Measurements from ENCODE around the gene GALNT17. TPM values are rescaled to one million over a fixed set of nuclear protein-coding genes. Genes with fewer than 3 reads are reported as not detected.
"Not testable (repeated sequence)": the region's sequence is repeated elsewhere in the genome, so short reads cannot be mapped to it uniquely, and the experiment has no call there.

The GALNT17 gene
- total RNA-seq, 1 experiment from 2014 or later: not detected

DNA sequence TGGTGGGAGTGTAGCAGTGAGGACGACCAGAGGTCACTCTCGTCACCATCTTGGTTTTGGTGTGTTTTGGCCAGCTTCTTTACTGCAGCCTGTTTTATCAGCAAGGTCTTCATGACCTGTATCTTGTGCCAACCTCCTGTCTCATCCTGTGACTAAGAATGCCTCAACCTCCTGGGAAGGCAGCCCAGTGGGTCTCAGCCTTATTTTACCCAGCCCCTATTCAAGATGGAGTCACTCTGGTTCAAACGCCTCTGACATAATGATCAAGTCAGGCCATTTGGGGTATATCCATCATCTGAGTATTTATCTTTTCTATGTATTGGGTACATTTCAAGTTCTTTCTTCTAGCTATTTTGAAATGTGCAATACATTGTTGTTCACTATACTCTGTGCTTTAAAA, 503.9 kb downstream of the GALNT17 start:
- DNase-seq (ENCODE audit: low spot score): not testable (repeated sequence)

DNA sequence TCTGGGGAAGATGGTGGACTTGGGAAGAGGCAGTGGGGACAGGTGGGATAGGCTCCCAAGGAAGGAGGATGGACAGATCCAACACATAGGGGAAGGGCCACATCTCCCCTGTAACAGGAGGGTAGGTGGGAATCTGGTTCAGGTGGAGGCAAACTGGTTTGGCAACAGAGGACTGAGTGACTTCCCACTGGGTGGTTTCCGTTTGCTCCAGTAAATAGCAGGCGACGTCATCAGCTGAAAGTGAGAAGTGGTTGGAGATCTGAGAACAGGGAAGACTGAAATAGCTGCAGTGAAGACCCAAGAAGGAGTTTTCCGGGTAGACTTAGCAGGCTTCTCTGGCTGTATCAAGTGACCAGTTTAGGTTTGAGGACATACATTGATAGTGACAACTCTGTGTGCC, 504.4 kb downstream of the GALNT17 start:
- peak; percentile 35 for DNase-seq (ENCODE audit: low spot score)

DNA sequence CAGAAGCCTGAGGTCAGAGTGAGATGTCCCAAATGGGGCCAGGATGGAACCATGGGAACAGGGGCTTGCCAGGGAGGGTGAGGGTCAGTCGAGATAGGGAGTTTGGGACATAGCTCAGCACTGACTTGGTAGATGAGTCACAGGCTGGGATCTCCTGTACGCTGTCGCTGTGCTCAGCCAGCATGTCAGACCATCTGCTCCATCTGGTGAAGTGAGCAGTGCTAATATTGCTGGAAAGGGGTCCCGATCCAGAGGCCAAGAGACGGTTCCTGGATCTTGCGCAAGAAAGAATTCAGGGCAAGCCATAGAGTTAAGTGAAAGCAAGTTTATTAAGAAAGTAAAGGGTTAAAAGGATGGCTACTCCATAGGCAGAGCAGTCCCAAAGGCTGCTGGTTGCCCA, 505.6 kb downstream of the GALNT17 start:
- DNase-seq (ENCODE audit: low spot score): peak; percentile 68

DNA sequence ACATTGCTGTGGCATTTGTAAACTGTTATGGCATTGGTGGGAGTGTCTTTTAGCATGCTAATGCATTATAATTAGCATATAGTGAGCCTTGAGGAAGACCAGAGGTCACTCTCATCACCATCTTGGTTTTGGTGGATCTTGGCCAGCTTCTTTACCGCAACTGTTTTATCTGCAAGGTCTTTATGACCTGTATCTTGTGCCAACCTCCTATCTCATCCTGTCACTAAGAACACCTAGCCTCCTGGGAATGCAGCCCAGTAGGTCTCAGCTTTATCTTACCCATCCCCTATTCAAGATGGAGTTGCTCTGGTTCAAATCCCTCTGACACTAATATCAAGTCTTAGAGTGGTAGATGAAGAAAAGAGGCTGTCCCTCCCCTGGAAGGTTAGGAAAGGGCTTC, 506.2 kb downstream of the GALNT17 start:
- DNase-seq (ENCODE audit: low spot score): no peak

DNA sequence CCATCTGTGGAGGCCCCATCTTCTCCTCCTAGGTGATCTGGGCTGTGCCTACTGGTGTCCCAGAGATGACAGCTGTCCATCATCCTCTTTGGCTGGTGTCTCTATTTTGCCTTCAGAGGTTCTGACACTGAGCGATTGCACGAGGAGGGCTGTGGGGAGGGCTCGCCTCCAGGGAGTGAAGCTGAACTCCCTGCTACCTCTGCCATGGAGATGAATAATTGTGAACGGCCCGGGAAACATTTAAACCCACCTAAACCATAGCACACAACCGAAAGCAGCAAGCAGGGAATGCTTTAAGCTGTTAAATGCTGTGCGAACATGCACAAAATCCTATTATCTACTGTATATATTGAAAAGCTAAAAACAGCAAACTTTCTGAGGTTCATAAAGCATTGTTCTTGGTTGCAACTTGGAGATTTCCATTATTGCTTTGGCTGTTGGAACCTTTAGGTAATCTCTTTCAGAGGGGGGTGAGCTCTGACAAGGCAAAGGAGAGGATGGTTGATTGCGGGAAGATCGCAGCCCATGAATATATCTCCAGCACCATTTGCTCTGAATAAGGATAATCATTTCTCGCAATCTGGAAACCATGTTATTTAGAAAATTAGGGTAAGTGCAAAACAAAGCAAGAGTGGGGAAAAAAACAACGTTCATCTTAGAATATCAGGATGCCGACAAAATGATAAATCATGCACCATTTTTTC, 507.6 kb downstream of the GALNT17 start:
- no peak for DNase-seq (ENCODE audit: low spot score)

DNA sequence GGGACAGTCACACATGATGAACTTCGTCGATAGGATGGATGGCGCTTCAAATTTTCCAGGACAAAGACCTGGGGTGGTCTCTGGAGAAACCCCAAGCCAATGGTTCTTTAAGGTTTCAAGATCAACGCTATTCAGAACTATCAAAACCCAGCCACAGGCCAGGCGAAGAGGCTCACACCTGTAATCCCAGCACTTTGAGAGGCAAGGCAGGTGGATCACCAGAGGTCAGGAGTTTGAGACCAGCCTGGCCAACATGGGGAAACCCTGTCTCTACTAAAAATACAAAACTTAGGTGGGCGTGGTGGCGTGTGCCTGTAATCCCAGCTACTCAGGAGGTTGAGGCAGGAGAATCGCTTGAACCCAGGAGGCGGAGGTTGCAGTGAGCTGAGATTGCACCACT, 511.1 kb downstream of the GALNT17 start:
- DNase-seq (ENCODE audit: low spot score): not testable (repeated sequence)

DNA sequence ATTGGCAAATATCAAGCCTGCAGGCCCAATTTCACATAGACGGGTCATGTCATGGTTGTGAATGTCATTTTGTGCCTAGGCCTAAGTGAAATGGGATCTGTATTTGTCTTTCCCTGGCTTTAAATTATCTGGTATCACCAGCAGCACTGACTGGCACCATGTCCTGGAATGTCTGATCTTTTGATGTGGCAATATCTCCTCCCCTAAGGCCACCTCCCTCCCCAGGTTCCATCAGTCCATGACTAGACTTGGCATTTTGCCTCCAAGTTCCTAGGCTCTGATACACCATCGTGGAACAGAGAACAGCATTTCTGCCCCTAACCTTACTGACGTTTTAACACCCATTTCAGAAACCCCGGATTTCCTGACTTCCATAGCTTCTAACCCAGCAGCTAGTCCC, 513.9 kb downstream of the GALNT17 start:
- DNase-seq (ENCODE audit: low spot score): no peak

DNA sequence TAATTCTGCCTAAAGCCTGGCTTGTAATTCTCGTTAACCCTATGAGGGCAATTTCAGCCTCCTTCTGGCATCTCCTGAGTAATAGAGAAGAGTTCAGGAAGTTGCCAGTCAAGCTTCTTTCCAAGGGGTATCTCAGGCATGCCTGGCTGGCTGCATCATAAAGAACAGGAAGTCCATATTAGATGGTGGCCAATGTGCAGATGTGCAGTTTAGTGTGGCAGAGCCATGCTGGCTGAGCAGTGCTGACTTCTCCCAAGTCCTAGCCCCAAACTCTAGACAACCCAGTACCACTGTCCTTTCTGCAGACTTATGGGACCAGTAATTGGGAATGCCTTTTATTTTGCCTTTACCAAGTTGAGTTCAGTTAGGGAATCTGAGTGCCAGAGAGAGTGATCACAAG, 517.9 kb downstream of the GALNT17 start:
- DNase-seq (ENCODE audit: low spot score): no peak

DNA sequence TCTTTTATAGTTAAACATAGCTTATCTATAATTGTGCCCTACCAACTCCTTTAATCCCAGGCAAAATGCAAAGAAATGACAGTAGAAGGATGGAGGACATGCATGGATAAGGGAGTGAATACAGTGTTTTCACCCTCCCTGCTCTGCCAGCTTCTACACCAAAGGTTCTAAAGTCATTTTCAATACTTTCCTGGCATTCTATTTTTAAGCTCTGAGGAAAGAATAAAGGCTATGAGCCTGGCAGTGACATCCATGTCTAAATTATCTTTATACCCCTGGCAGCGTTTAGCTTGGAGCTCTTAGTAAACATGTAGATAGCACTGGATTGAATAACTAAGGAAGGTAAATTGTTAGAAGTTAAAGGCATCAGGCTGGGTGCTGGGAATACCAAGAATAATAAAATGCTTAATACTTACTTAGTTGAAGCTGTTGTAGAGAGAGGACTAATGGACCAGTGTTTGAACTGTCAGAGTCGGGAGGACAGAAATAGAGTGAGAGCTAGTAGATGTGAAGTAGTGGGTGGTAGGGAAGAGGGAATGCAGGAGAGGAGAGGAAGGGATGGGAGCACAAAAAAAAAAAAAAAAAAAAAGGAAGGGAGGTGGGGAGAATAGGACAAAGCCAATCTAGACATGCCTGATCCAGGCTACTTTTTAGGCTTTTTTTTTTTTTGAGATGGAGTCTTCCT, 518.9 kb downstream of the GALNT17 start:
- no peak for DNase-seq (ENCODE audit: low spot score)

DNA sequence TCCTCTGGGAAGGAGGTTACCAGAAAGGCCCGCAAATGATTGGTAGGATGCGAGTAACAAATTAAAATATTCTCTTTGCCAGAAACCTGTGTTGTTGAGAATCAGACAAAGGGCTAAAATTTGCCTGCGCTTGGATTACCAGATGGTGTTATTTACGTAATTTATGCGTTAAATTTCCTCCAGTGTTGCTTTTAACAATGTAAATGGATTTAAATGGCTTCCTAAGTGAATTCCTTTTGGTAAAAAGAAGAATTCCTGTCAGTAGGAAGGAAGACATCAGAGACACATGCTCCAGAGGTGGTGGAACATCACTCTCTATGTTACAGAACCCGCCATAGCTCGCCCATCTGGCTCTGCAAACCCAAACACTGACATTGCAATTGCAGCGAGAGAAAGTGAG, 520.6 kb downstream of the GALNT17 start:
- DNase-seq (ENCODE audit: low spot score): no peak

DNA sequence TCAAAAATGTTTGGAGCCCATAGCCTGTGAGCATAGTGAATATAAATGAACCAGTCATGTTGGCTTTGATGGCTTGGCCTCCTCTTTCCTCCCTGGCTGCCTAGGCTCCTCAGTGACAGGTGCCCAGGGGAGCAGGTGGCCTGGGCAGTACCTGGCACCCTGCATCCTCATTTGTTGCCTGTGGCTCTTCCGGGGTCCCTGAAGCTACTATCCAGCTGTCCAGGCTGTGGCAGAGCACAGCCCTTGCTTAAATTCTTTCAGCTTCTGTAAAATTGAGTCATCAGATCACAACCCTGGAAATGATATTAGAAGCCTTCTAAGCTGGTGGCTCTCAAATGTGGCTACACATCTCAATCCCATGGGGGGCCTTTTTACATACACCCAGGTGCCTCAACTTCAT, 525.4 kb downstream of the GALNT17 start:
- no peak for DNase-seq (ENCODE audit: low spot score)

DNA sequence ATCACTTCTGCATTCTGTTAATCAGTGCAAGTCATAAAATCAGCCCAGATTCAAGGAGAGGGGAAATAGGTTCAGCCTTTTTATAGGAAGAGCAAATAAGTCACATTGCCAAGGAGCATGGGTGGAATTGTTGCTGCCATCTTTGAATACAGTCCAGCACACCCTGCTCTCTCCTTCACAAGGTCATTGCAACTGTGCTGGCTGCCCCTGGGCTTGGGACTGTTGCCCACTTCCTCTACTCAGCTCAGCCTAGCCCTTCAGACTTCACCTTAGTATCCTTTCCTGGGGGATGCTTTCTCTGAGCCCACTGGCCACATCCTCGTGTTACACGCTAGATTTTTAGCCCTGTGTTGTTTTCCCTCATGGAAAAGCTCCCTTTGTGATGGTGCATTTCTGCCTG, 527.7 kb downstream of the GALNT17 start:
- DNase-seq (ENCODE audit: low spot score): no peak

DNA sequence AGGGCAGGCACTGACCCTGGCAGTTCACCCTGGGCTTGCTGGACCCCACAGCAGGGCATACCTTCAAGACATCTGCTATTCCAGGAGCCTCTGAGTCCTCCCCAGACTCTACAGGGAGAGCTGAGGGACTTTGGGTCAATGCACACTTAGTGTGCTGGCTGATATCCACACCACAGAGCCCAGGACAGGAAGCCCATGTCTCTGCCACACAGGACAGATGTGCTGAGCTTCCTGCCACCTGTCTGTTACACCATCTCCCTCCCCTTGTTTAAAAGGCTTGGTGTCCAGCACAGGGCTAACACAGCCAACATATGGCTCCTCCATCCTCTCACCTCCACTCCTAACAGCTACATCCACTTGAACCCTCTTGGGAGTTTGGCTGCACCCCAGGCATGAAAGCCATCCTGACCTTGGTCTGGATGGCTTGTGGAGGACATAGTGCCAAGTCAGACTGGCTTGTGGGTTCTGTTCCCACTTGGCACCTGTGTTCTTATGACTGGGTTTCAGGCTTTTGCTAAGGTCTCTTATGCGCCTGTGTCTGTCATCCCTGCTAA, 529.8 kb downstream of the GALNT17 start:
- DNase-seq (ENCODE audit: low spot score): no peak

DNA sequence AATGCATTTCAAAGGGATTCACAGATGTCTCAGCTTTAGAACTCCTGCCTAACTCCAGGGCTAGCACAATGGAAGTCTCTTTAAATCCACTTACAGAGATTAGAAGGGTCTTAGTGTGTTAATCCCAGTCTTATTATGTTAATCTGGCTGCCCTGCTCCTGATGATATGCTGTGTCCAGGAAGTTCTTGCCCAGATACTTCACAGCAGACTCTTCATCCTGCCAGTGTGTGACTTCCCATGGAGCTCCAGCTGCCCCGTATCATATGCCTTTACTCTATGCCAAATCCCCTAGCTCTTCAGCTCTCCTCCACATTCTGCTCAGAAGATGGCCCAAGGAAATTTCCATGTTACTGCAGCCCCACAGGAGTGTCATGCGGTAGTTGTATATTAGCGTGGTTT, 533.8 kb downstream of the GALNT17 start:
- DNase-seq (ENCODE audit: low spot score): no peak

DNA sequence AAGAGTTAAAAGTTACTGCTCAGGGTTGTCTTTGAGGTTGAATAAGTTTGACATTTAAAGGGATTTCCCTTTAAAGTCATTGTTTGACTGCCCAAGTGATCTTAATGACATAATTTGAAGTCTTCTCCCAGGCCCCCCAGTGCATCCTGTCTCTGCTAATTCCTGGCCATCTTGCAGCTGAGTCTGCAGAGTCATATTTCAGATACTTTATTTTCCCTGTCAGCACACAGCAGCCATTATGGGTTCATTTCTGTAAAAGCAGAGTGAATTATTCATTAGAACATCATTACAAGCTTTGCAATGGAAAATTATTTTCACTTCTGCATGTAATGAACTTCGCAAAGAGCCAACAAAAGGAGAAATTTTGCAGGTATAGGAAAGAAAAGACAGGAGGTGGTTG, 536.6 kb downstream of the GALNT17 start:
- no peak for DNase-seq (ENCODE audit: low spot score)

DNA sequence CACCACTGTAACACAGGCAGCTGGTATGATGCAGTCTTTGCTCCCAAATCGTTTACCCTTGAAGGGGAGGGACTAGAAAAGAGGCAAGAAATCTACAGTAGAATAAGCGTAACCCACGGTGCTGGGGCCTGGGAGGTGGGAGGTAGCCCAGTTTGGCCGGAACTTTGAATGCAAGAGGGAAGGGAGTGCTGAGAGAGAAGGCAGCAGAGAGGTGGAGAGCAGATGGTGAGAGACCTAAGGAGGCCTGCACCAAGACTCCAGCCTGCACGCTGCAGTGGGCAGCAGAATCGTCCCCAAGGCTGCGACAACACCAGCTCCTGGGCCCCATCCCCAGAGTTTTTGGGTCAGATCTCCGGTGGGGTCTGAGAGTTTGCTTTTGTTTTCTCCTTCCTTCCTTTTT, 547.5 kb downstream of the GALNT17 start:
- DNase-seq (ENCODE audit: low spot score): no peak

DNA sequence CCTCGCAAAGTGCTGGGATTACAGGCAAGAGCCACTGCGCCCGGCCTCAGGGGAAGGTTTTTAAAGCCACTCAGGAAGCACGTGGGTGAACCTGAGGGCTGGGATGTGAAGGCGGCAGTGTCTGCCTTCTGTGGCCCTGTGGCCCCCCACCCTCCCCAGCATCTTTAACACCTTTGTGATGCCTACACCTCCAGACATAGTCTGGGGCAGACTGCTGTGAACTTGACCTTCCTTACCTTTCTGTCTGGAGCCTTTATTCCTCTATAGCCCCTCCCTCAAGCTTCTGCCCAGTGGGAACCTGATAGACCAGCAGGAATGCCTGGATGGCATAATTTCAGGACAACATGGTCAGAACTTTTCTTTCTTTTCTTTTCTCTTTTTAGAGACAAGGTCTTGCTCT, 550.2 kb downstream of the GALNT17 start:
- no peak for DNase-seq (ENCODE audit: low spot score)

DNA sequence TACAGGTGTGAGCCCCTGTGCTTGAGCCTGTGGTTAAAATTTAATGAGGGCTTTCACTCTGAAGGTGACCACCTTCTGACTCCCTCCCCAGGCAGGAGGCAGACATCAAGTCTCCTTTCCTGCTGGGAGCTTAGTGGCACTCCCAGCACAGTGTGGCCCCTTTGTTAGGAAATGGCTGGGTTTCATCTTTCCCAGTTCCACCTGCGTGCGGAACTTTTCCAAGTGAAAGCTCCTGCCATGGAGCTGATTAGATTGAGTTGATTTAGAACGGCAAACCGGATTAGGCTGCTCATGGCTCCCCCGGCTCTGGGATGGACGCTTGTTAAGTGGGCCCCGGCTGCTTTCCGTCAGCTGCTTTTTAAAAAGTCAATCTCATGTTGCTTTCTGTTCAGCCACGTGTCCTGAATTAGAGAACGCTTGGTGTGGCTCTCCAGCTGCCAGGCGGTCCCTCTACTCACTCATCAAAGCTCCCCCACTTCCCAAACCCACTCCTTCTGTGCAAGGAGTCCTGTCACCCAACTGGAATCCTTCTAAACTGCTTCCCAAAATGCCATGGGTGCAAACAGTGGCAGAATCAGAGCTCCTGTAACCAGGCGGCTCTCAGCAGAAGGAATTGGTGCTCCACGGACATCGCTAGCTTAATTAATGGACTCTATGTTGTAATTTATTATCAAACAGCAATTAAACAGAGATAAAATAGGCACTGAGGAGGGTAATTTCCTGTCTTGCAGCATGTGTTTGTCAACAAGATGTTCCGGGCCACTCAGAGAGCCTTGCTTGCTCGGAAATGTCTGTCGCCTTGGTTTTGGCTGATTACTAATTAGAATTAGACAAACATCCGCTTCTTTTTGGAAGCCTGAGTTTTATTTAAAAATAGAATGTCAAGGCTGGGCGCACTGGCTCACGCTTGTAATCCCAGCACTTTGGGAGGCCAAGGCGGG, 551.2 kb downstream of the GALNT17 start:
- DNase-seq (ENCODE audit: low spot score): no peak

DNA sequence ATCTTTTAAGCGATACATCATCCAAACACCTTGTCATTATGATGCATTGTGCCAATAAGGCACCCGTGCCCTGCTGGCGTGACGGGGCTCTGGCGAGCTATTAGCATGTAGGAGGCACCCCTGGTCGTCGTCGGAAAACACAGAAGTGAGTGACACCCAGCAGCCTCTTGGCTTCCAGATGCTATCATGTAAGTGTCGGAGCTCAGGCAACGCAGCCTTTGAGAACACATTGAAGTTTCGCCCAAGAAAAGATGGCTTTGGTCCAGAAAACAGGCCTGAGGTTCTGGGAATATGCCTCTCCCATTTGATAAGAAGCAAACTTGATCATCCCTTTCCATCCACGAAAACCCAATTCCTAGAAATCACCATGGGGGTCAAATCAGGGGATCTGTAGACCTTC, 555.3 kb downstream of the GALNT17 start:
- DNase-seq (ENCODE audit: low spot score): no peak

DNA sequence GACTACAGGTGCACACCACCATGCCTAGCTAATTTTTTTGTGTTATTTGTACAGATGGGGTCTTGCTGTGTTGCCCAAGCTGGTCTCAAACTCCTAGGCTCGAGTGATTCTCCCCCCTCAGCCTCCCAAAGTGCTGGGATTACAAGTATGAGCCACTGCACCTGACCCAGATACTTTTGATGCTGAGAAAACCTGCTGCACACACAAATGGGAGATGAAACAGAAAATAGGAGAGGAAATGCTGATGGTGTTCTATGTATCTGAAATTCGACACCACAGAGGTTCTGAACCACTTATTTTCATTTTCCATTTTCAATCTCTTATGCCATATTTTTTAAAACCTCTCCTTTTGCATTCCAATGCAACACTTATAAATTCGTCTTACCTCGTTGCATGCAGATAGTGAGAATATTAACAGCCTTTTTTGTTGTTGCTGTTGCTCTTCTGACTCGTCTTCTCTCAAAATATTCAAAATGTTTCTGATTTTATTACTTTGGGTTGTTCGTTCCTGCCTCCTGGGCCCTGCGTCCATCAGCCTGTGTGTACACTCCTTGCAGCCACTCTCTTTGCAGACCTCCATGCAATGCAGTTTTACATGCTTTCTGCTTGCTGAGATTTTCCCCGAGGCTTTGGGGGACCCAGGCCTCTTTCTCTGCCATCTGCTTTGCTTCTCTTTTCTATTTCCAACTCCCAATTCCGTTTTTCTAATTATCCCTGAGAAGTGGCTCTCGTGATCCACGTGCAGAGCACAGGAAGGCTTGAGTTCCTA, 556.1 kb downstream of the GALNT17 start:
- DNase-seq (ENCODE audit: low spot score): no peak

DNA sequence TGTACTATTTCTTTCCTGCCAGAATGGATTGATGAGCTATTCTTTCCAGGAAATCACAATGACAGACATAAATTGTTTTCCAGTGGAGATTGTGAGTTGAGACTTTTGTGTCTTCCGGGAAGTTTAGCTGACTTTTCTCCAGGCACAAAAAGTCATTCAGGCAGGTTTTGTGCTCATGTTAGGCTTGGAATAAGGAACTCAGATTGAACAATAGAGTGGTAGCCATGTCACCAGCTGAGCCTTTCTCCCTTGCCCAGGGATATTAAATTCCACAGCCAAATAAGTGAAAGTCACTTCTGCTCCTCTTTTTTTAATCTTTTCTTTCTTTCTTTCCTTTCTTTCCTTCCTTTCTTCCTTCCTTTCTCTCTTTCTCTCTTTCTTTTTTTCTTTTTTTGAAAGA, 559.6 kb downstream of the GALNT17 start:
- DNase-seq (ENCODE audit: low spot score): no peak

DNA sequence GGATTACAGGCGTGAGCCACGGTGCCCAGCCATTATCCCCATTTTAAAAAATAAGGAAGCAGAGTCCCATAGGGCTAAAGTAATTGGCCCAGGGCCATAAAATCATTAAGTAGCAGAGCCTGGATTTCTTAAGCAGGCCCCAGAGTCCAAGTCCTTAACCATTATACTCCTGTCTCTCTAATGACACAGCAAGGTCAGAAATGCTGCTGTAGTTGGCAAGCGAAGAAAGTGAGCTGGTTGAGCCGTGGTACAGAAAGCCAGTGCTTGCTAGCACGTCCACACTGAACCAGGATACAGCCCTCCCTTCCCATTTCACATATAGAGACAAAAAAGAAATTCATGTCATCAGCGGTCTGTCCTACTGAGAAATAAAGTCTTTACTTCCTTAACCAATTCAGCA, 562.7 kb downstream of the GALNT17 start:
- no peak for DNase-seq (ENCODE audit: low spot score)
